PC-3 (cell line): Measurements from ENCODE around the gene ZFYVE28. TPM values are rescaled to one million over a fixed set of nuclear protein-coding genes. Genes with fewer than 3 reads are reported as not detected.

Experiments
- ATAC-seq: fragments of 200-7000 bp; cut with Tn5 transposase; 2 replicates; pipeline ENCODE4 v1.9.1; 2020; ENCODE audit warnings: mild to moderate bottlenecking, moderate library complexity
- BruUV-seq: library from RNA; stranded (reverse); fragments of 400-500 nt; replicated peaks from 2 replicates; lab custom pipeline; 2021; lab: Mats Ljungman, UMichigan
- CTCF ChIA-PET: fragments of 300-600 bp; sonication (Branson Sonifier 250); formaldehyde crosslinking; loops from one replicate; lab custom pipeline; 2022; ENCODE audit warnings: antibody characterized with exemption; lab: Charles Lee
- POLR2A ChIA-PET: fragments of 300-600 bp; sonication (Branson Sonifier 250); formaldehyde crosslinking; loops from one replicate; lab custom pipeline; 2022; ENCODE audit warnings: antibody characterized with exemption; ENCODE audit not compliant: unreplicated experiment; lab: Charles Lee
- DNase-seq: peaks from one replicate; pipeline ENCODE4 v3.0.0-alpha.2; 2015
- H2AFZ ChIP-seq: fragments of 300-600 bp; sonication (generic); 2 replicates; pipeline ENCODE4 v1.6.0; 2016; ENCODE audit warnings: antibody characterized with exemption, low read length
- H3F3A ChIP-seq: fragments of 300-600 bp; sonication (generic); one replicate; pipeline ENCODE4 v1.6.0; 2017; ENCODE audit warnings: antibody characterized with exemption, low read length, control low read depth, mild to moderate bottlenecking; ENCODE audit not compliant: unreplicated experiment
- H3K27ac ChIP-seq: fragments of 300-600 bp; sonication (generic); 2 replicates; pipeline ENCODE4 v1.5.1; 2016; ENCODE audit warnings: mild to moderate bottlenecking, low read length
- H3K27me3 ChIP-seq: fragments of 300-600 bp; sonication (generic); 2 replicates; pipeline ENCODE4 v1.6.1; 2016; ENCODE audit warnings: low read length, mixed read lengths
- H3K36me3 ChIP-seq: fragments of 300-600 bp; sonication (generic); 2 replicates; pipeline ENCODE4 v1.6.1; 2016; ENCODE audit warnings: low read depth, mixed run types, low read length, mixed read lengths
- H3K4me1 ChIP-seq: fragments of 300-600 bp; sonication (generic); 2 replicates; pipeline ENCODE4 v1.5.1; 2016; ENCODE audit warnings: low read length; ENCODE audit not compliant: insufficient read depth
- H3K4me2 ChIP-seq: fragments of 300-600 bp; sonication (generic); 2 replicates; pipeline ENCODE4 v1.6.0; 2016; ENCODE audit warnings: low read length
- H3K4me3 ChIP-seq: fragments of 300-600 bp; sonication (generic); 2 replicates; pipeline ENCODE4 v1.5.1; 2016; ENCODE audit warnings: mild to moderate bottlenecking, low read length, mixed read lengths
- H3K79me2 ChIP-seq: fragments of 300-600 bp; sonication (generic); 2 replicates; pipeline ENCODE4 v1.6.1; 2017; ENCODE audit warnings: low read length, mixed read lengths
- H3K9ac ChIP-seq: fragments of 300-600 bp; sonication (generic); 2 replicates; pipeline ENCODE4 v1.6.0; 2016; ENCODE audit warnings: mild to moderate bottlenecking, low read length
- H3K9me2 ChIP-seq: fragments of 300-600 bp; sonication (generic); replicated peaks from 2 replicates; pipeline ENCODE4 v1.6.1; 2016; ENCODE audit warnings: mixed run types, low read length, mixed read lengths
- H3K9me3 ChIP-seq: fragments of 300-600 bp; sonication (generic); 2 replicates; pipeline ENCODE4 v1.6.1; 2016; ENCODE audit warnings: low read length, mixed read lengths
- H4K20me1 ChIP-seq: fragments of 300-600 bp; sonication (generic); 2 replicates; pipeline ENCODE4 v1.6.1; 2016; ENCODE audit warnings: low read length, mixed read lengths
- EZH2 ChIP-seq: fragments of 300-600 bp; sonication (generic); IDR thresholded peaks from one replicate; pipeline ENCODE4 v1.6.1; 2017; ENCODE audit warnings: antibody characterized with exemption, mild to moderate bottlenecking, low read length; ENCODE audit not compliant: unreplicated experiment
- EZH2phosphoT487 ChIP-seq: fragments of 300-600 bp; sonication (generic); IDR thresholded peaks from 2 replicates; pipeline ENCODE4 v1.6.1; 2018; ENCODE audit warnings: mild to moderate bottlenecking, antibody characterized with exemption, low read length, borderline replicate concordance
- intact Hi-C: fragments of 100-400 bp; cut with micrococcal nuclease; formaldehyde crosslinking; loops from 2 replicates; pipeline ENCODE4 v1.9.0; 2023
- total RNA-seq: library from RNA; depleted of rRNA; stranded (reverse); fragments of >200 nt; gene quantifications from 2 replicates; pipeline ENCODE4 v1.2.3, GENCODE V29; 2014
- TF ChIP-seq, protein P1 (sequence below): fragments of 300-600 bp; sonication (generic); conservative IDR thresholded peaks from 2 replicates; pipeline ENCODE4 v1.5.1; 2017; ENCODE audit warnings: antibody characterized with exemption, low read depth, mild to moderate bottlenecking, low read length

ZFYVE28 gene
- total RNA-seq, 1 experiment from 2014 or later, result 8.0 TPM

DNA sequence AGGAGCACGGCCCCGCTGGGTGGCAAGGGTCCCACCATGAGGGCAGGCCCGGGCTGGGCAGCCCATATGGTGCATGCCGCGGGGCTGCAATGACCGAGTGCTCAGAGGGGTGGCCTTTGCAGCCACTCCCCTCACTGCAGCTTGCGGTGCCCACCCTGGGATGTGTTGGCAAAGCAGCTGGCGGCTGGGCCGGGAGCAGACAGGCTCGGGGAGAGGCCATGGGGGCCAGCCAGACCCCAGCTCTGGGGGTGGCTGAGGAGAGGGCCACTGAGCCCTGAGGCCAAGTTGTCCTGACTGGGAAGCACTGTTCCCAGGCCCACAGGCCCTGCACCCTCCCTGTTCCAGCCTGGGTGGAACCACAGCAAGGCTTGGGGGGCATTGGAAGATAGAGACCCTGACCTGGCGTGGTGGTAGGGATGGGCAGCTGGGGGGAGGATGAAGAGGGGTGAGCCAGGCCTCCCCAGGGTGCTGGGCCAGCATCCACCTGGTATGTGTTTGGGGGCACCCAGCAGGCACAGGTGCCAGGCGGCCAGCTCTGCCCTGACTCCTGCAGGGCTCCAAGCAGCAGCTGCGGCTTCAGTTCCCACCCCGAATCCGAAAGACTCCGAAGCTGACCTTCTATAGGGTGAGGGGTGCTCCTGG, 32.1 kb upstream of the ZFYVE28 start:
- H3K9ac ChIP-seq, result no peak overlapping the region
- H3K27ac ChIP-seq, result no peak overlapping the region
- no TSS peak for BruUV-seq
- CTCF ChIA-PET, result no interaction called here
- no peaks in the 10 kb centered on the region for H3K4me1 ChIP-seq
- TF ChIP-seq EZH2 (no peak), EZH2phosphoT487 (no peak)
- TF ChIP-seq, protein P1, sequence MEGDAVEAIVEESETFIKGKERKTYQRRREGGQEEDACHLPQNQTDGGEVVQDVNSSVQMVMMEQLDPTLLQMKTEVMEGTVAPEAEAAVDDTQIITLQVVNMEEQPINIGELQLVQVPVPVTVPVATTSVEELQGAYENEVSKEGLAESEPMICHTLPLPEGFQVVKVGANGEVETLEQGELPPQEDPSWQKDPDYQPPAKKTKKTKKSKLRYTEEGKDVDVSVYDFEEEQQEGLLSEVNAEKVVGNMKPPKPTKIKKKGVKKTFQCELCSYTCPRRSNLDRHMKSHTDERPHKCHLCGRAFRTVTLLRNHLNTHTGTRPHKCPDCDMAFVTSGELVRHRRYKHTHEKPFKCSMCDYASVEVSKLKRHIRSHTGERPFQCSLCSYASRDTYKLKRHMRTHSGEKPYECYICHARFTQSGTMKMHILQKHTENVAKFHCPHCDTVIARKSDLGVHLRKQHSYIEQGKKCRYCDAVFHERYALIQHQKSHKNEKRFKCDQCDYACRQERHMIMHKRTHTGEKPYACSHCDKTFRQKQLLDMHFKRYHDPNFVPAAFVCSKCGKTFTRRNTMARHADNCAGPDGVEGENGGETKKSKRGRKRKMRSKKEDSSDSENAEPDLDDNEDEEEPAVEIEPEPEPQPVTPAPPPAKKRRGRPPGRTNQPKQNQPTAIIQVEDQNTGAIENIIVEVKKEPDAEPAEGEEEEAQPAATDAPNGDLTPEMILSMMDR, result no peak
- intact Hi-C loops, result no loop called here
- POLR2A ChIA-PET, result no interaction called here
- H3K4me3 ChIP-seq, result no peak overlapping the region
- H3K79me2 ChIP-seq, result no peaks in the 10 kb centered on the region
- no peak overlapping the region for H2AFZ ChIP-seq
- H3K36me3 ChIP-seq, result no peaks in the 10 kb centered on the region
- DNase-seq, result no peak
- no peaks in the 10 kb centered on the region for H4K20me1 ChIP-seq
- no peak for ATAC-seq
- no peaks in the 10 kb centered on the region for H3K27me3 ChIP-seq
- no peaks in the 10 kb centered on the region for H3K9me2 ChIP-seq
- no peaks in the 10 kb centered on the region for H3K9me3 ChIP-seq
- H3K4me2 ChIP-seq, result no peak overlapping the region
- no peaks in the 10 kb centered on the region for H3F3A ChIP-seq

DNA sequence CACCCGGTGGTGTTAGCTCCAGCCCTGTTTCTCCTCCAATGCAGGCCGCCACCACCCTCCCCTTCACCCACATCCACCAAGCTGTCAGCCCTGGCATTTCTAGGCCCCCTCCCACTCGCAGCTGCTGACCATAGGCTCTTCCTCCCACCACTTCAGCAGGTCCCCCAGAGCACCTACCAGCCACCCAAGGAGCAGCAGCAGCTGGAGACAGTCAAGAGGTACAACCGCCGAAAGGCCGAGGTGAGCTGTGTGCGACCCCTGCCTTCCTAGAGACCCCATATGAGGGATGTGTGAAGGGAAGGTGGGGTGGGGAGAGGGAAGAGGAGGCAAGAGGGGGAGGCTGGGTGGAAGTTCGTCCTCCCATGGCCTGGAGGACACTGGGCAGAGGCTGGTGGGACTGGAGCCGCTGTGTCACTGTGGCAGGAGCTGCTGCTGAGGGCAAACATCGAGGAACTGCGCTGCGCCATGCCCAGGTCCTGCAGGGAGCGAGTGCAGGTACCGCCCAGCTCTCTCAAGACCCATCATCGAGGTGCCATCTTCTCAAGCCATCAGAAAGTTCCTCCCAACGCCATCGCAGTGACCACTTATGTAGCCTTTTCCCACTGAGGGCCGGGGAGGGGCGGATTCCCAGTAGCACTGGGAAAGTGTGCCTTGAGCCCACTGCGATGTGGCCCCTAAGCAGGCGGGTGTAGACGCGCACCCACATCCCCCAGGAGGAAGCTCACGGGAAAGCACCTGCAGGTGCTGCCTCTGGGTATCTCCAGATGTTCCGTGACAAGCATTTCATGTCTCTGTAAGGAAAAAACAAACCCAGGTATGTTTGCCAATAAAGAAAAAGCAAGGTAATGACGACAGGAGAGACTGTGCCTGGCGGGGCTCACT, 31.3 kb upstream of the ZFYVE28 start:
- Histone ChIP-seq H3K27me3 (no peaks in the 10 kb centered on the region), H3K27ac (no peak overlapping the region), H2AFZ (no peak overlapping the region), H3K4me3 (no peak overlapping the region), H3K9me3 (no peaks in the 10 kb centered on the region), H3K4me1 (no peaks in the 10 kb centered on the region), H3K79me2 (no peaks in the 10 kb centered on the region), H3K36me3 (no peaks in the 10 kb centered on the region), H4K20me1 (no peaks in the 10 kb centered on the region), H3K4me2 (no peak overlapping the region), H3K9me2 (no peaks in the 10 kb centered on the region), H3K9ac (no peak overlapping the region), H3F3A (no peaks in the 10 kb centered on the region)
- no TSS peak for BruUV-seq
- CTCF ChIA-PET, result interaction anchor here (0.6 kb wide), 1 partner anchor 231 kb away, joined by 7 read pairs; no protein-coding TSS in a partner anchor
- POLR2A ChIA-PET, result no interaction called here
- ATAC-seq, result no peak
- intact Hi-C loops, result no loop called here
- no peak for DNase-seq
- TF ChIP-seq EZH2, result no peak

DNA sequence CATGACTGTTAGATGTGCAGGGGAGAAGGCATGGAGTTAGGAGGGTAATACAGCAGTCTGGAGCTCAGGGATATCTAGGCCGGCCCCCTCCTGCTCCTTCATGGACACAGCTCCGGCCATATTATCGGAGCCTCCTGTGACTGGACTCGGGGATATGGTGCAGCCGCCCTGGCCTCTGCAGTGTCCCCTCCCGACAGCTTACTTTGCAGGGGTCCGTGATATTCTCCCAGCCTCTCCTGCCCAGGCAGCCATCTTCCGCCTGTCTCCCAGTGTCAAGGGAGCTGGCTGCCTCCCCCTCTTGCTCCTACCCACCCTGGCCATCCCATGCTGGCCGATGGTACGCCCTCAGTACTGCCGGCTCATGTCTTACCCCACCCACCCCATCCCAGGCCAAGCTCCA, 30.6 kb upstream of the ZFYVE28 start:
- Histone ChIP-seq H3K36me3 (no peaks in the 10 kb centered on the region), H3K9ac (no peak overlapping the region), H3K4me3 (no peak overlapping the region), H4K20me1 (no peaks in the 10 kb centered on the region), H3K9me3 (no peaks in the 10 kb centered on the region), H3K27ac (no peak overlapping the region), H2AFZ (no peak overlapping the region), H3K9me2 (no peaks in the 10 kb centered on the region), H3F3A (no peaks in the 10 kb centered on the region), H3K79me2 (no peaks in the 10 kb centered on the region), H3K4me1 (no peaks in the 10 kb centered on the region), H3K4me2 (no peak overlapping the region), H3K27me3 (no peaks in the 10 kb centered on the region)
- intact Hi-C loops, result no loop called here
- BruUV-seq, result no TSS peak
- ATAC-seq (no peak), DNase-seq (no peak)
- POLR2A ChIA-PET, result no interaction called here
- CTCF ChIA-PET, result interaction anchor here (0.6 kb wide), 1 partner anchor 231 kb away, joined by 7 read pairs; no protein-coding TSS in a partner anchor
- no peak for TF ChIP-seq EZH2phosphoT487
- TF ChIP-seq EZH2, result no peak
- TF ChIP-seq, protein P1, result no peak
